GM23338 (cell line): ENCODE results near the gene PHF20. TPM values are rescaled to one million over a fixed set of nuclear protein-coding genes. Genes with fewer than 3 reads are reported as not detected.
A peak's percentile ranks its signal among the peaks of the same experiment; 100 is the strongest.

Source experiments
- ATAC-seq: fragments of 200-7000 bp; cut with Tn5 transposase; 3 replicates; pipeline ENCODE4 v1.9.1; 2020
- DNase-seq: peaks from one replicate; pipeline ENCODE4 v3.0.0-alpha.2; 2015; ENCODE audit warnings: low spot score
- H2AFZ ChIP-seq: fragments of 200-600 bp; sonication (generic); 2 replicates; pipeline ENCODE4 v1.8.0; 2016; ENCODE audit warnings: antibody characterized with exemption, mild to moderate bottlenecking, moderate library complexity
- H3F3A ChIP-seq: fragments of 200-600 bp; sonication (generic); replicated peaks from 2 replicates; pipeline ENCODE4 v1.8.0; 2017; ENCODE audit warnings: antibody characterized with exemption, mixed run types, low read depth
- H3K27ac ChIP-seq: fragments of 200-600 bp; sonication (generic); 2 replicates; pipeline ENCODE4 v1.6.1; 2016; ENCODE audit warnings: low read depth
- H3K27me3 ChIP-seq: fragments of 200-600 bp; sonication (generic); 2 replicates; pipeline ENCODE4 v1.8.0; 2016; ENCODE audit warnings: mild to moderate bottlenecking, mixed run types, moderate library complexity; ENCODE audit not compliant: insufficient read depth
- H3K36me3 ChIP-seq: fragments of 200-600 bp; sonication (generic); 2 replicates; pipeline ENCODE4 v1.8.0; 2016; ENCODE audit warnings: mild to moderate bottlenecking; ENCODE audit not compliant: insufficient read depth
- H3K4me1 ChIP-seq: fragments of 200-600 bp; sonication (generic); 2 replicates; pipeline ENCODE4 v1.8.0; 2016; ENCODE audit warnings: mild to moderate bottlenecking, moderate library complexity; ENCODE audit not compliant: insufficient read depth
- H3K4me2 ChIP-seq: fragments of 200-600 bp; sonication (generic); 2 replicates; pipeline ENCODE4 v1.7.1; 2017; ENCODE audit warnings: mixed run types
- H3K4me3 ChIP-seq: fragments of 200-600 bp; sonication (generic); 2 replicates; pipeline ENCODE4 v1.6.1; 2016; ENCODE audit warnings: mixed run types
- H3K79me2 ChIP-seq: fragments of 200-600 bp; sonication (generic); replicated peaks from 2 replicates; pipeline ENCODE4 v1.8.0; 2017; ENCODE audit warnings: mild to moderate bottlenecking; ENCODE audit not compliant: insufficient read depth
- H3K9me2 ChIP-seq: fragments of 200-600 bp; sonication (generic); 2 replicates; pipeline ENCODE4 v1.8.0; 2017; ENCODE audit not compliant: insufficient read depth
- H4K20me1 ChIP-seq: fragments of 200-600 bp; sonication (generic); replicated peaks from 2 replicates; pipeline ENCODE4 v1.8.0; 2017; ENCODE audit warnings: mild to moderate bottlenecking; ENCODE audit not compliant: insufficient read depth
- H3K27ac Mint-ChIP-seq: 2 replicates; pipeline ENCODE4 v1.8.0; 2020; ENCODE audit warnings: inconsistent platforms, mild to moderate bottlenecking, moderate library complexity, mixed read lengths
- H3K27me3 Mint-ChIP-seq: 3 replicates; pipeline ENCODE4 v1.8.0; 2022; ENCODE audit warnings: low read depth, mild to moderate bottlenecking, moderate library complexity, mixed read lengths, inconsistent platforms; ENCODE audit not compliant: insufficient read depth, poor library complexity
- H3K36me3 Mint-ChIP-seq: 3 replicates; pipeline ENCODE4 v1.8.0; 2021; ENCODE audit warnings: low read depth, mild to moderate bottlenecking, inconsistent platforms, moderate library complexity, mixed read lengths
- H3K4me1 Mint-ChIP-seq: 3 replicates; pipeline ENCODE4 v1.8.0; 2020; ENCODE audit warnings: mild to moderate bottlenecking, inconsistent platforms, mixed read lengths
- H3K4me3 Mint-ChIP-seq: 3 replicates; pipeline ENCODE4 v1.8.0; 2021; ENCODE audit warnings: moderate library complexity, mild to moderate bottlenecking, inconsistent platforms, mixed read lengths
- H3K9me3 Mint-ChIP-seq: 3 replicates; pipeline ENCODE4 v1.8.0; 2020; ENCODE audit warnings: moderate library complexity, mild to moderate bottlenecking, inconsistent platforms, mixed read lengths
- CREB1 ChIP-seq: fragments of 250-450 bp; sonication (Bioruptor Pico); IDR thresholded peaks from 2 replicates; pipeline ENCODE4 v1.5.0; 2020; ENCODE audit warnings: low read depth, mild to moderate bottlenecking, moderate library complexity
- CTCF ChIP-seq, 2 experiments: fragments of 200-600 bp in 1 of 2; sonication (generic) in 1 of 2; conservative IDR thresholded peaks; 2 replicates each; pipeline versions ENCODE4 v1.5.1 to v1.6.1; 2016 to 2017; ENCODE audit warnings: antibody characterized with exemption in 2 of 2, low read depth in 2 of 2, mild to moderate bottlenecking in 2 of 2, moderate library complexity in 1 of 2
- ETS1 ChIP-seq: IDR thresholded peaks from 2 replicates; pipeline ENCODE4 v1.6.1; 2016; ENCODE audit warnings: antibody characterized with exemption
- EZH2 ChIP-seq: fragments of 200-600 bp; sonication (generic); IDR thresholded peaks from one replicate; pipeline ENCODE4 v1.8.0; 2017; ENCODE audit warnings: antibody characterized with exemption, mild to moderate bottlenecking, low read depth; ENCODE audit not compliant: unreplicated experiment
- EZH2phosphoT487 ChIP-seq: fragments of 200-600 bp; sonication (generic); IDR thresholded peaks from one replicate; pipeline ENCODE4 v1.8.1; 2018; ENCODE audit warnings: antibody characterized with exemption; ENCODE audit not compliant: unreplicated experiment
- JUNB ChIP-seq: IDR thresholded peaks from one replicate; pipeline ENCODE4 v1.6.1; 2016; ENCODE audit warnings: antibody characterized with exemption; ENCODE audit not compliant: unreplicated experiment
- NANOG ChIP-seq: IDR thresholded peaks from 2 replicates; pipeline ENCODE4 v1.6.1; 2016; ENCODE audit warnings: antibody characterized with exemption, borderline replicate concordance
- POLR2AphosphoS5 ChIP-seq: IDR thresholded peaks from 2 replicates; pipeline ENCODE4 v1.6.1; 2016; ENCODE audit warnings: antibody characterized with exemption, low read depth
- REST ChIP-seq: IDR thresholded peaks from one replicate; pipeline ENCODE4 v1.6.1; 2018; ENCODE audit warnings: antibody characterized with exemption; ENCODE audit not compliant: unreplicated experiment
- STAT1 ChIP-seq: IDR thresholded peaks from one replicate; pipeline ENCODE4 v1.6.1; 2016; ENCODE audit warnings: antibody characterized with exemption; ENCODE audit not compliant: unreplicated experiment
- ZNF114 ChIP-seq: fragments of 250-450 bp; sonication (Bioruptor Pico); IDR thresholded peaks from 2 replicates; pipeline ENCODE4 v1.5.0; 2020; ENCODE audit warnings: mild to moderate bottlenecking, moderate library complexity
- ZNF331 ChIP-seq: fragments of 250-450 bp; sonication (Bioruptor Pico); IDR thresholded peaks from 2 replicates; pipeline ENCODE4 v1.5.0; 2020; ENCODE audit warnings: low read depth, mild to moderate bottlenecking, moderate library complexity
- ZNF462 ChIP-seq: fragments of 250-450 bp; sonication (Bioruptor Pico); IDR thresholded peaks from 2 replicates; pipeline ENCODE4 v1.5.0; 2020; ENCODE audit warnings: mild to moderate bottlenecking, moderate library complexity
- polyA plus RNA-seq: library from polyadenylated mRNA; unstranded; fragments of >200 nt; fragmentation: Nextera tagmentation; extraction: Ambion mirVana; gene quantifications from 2 replicates; pipeline ENCODE4 v1.2.1, GENCODE V29; 2016
- total RNA-seq: library from RNA; depleted of rRNA; stranded (reverse); fragments of >200 nt; shearing (Covaris generic); gene quantifications from 2 replicates; pipeline ENCODE4 v1.2.3, GENCODE V29; 2014

PHF20 gene
- total and polyA plus RNA-seq, 2 experiments from 2014 or later = 71.8 to 103 TPM

GRCh38 chr20:35870541-35871258 lies 98.9 kb downstream of the PHF20 start:
- no peaks in the 10 kb centered on the region; the same call in 1 of the 2 replicates for H3K79me2 ChIP-seq
- no peaks in the 10 kb centered on the region for H3K36me3 ChIP-seq
- no peak overlapping the region for H3K4me2 ChIP-seq
- 0 out of 2 replicates have a peak overlapping the region, but pooled peaks have one; percentile 72 for H3K27ac ChIP-seq
- H3K9me2 ChIP-seq = no peaks in the 10 kb centered on the region
- H3K9me3 Mint-ChIP-seq = no peaks in the 10 kb centered on the region
- no peak overlapping the region for H3K27ac Mint-ChIP-seq
- no peak overlapping the region for H3K4me3 Mint-ChIP-seq
- no peak for ATAC-seq
- no peaks in the 10 kb centered on the region for H3K27me3 ChIP-seq
- H4K20me1 ChIP-seq = no peaks in the 10 kb centered on the region
- no peak overlapping the region for H3K4me3 ChIP-seq
- H3F3A ChIP-seq = no peaks in the 10 kb centered on the region
- H3K4me1 ChIP-seq = 0 out of 2 replicates have a peak, but pooled peaks cover 5% of the 10 kb centered on the region
- peaks cover 4% of the 10 kb centered on the region; the same call in 2 of the 3 replicates for H3K4me1 Mint-ChIP-seq
- DNase-seq = no peak
- no peak for TF ChIP-seq EZH2
- no peak for TF ChIP-seq ZNF462 (CRISPR knock-in tag)
- no peak for TF ChIP-seq ETS1
- TF ChIP-seq CTCF (conservative IDR thresholded peaks at IDR 0.05; ENCODE audit: low read depth in 2 of 2) = no peak
- no peak for TF ChIP-seq ZNF114 (CRISPR knock-in tag)
- TF ChIP-seq ZNF331 = no peak
- TF ChIP-seq REST = no peak
- no peak for TF ChIP-seq JUNB
- TF ChIP-seq STAT1 = no peak
- TF ChIP-seq NANOG = no peak
- no peak for TF ChIP-seq EZH2phosphoT487
- no peak for TF ChIP-seq CREB1 (CRISPR knock-in tag)
- TF ChIP-seq POLR2AphosphoS5 = no peak
- no peak overlapping the region for H2AFZ ChIP-seq
- H3K36me3 Mint-ChIP-seq = peaks cover 5% of the 10 kb centered on the region; the same call in 1 of the 3 replicates
- peaks cover 1% of the 10 kb centered on the region for H3K27me3 Mint-ChIP-seq
